Stimulated activated CD4-positive, alpha-beta T cell treated with anti-CD3 and anti-CD28 coated beads, Interleukin-1b, Interleukin-23, amount 100 ng/mL, for 1 hour (primary cell): ENCODE data around the gene FEZ2.

Source experiments
- DNase-seq, 2 donors: peaks; one replicate each; pipeline ENCODE4 v3.0.0-alpha.2; 2020; ENCODE audit warnings: low read depth in 2 of 2

FEZ2 gene

GRCh38 chr2:36530983-36531354, 67.0 kb downstream of the FEZ2 start:
- DNase-seq, result no peak

GRCh38 chr2:36530178-36530982, 67.6 kb downstream of the FEZ2 start:
- DNase-seq, result no peak

GRCh38 chr2:36528766-36529392, 69.1 kb downstream of the FEZ2 start:
- DNase-seq, result no peak

GRCh38 chr2:36528274-36528673, 69.7 kb downstream of the FEZ2 start:
- DNase-seq, result no peak

- no peak for DNase-seq
Observed at GRCh38 chr2:36526226-36526625, 71.7 kb downstream of the FEZ2 start.

- no peak for DNase-seq
Observed at GRCh38 chr2:36525245-36525644, 72.7 kb downstream of the FEZ2 start.

- DNase-seq, result no peak
Observed at GRCh38 chr2:36523153-36523552, 74.8 kb downstream of the FEZ2 start.

- DNase-seq, result no peak
Observed at GRCh38 chr2:36520431-36520830, 77.5 kb downstream of the FEZ2 start.

GRCh38 chr2:36516136-36516870, 81.7 kb downstream of the FEZ2 start:
- DNase-seq, result no peak

GRCh38 chr2:36515538-36515937, 82.4 kb downstream of the FEZ2 start:
- DNase-seq, result no peak

GRCh38 chr2:36513661-36514060, 84.3 kb downstream of the FEZ2 start:
- DNase-seq, result no peak

GRCh38 chr2:36512705-36513104, 85.3 kb downstream of the FEZ2 start:
- no peak for DNase-seq

- no peak for DNase-seq
Observed at GRCh38 chr2:36511858-36512603, 85.9 kb downstream of the FEZ2 start.

- no peak for DNase-seq
Observed at GRCh38 chr2:36509075-36509474, 88.9 kb downstream of the FEZ2 start.

- DNase-seq, result peak in 1 of 2 donors; percentile 3
Observed at GRCh38 chr2:36507408-36507812, 90.6 kb downstream of the FEZ2 start.
